Measurements from ENCODE around the gene CD4. TPM values are rescaled to one million over a fixed set of nuclear protein-coding genes. Genes with fewer than 3 reads are reported as not detected.

Gene CD4
- 4.8 TPM for total RNA-seq

GRCh38 chr12:6788972-6789924 lies at the start of gene CD4:
CD4 (plus strand) TSS chr12:6789528; CDS start chr12:6800139, 10,611 bp downstream.

GRCh38 chr12:6752921-6753771 lies 36.2 kb upstream of the CD4 start, which contains the start of gene MLF2:
MLF2 (minus strand) TSS chr12:6753141; CDS start chr12:6752334, 807 bp downstream.

GRCh38 chr12:6765634-6766581 lies 23.4 kb upstream of the CD4 start, which contains the start of gene PTMS:
PTMS (plus strand) TSS chr12:6766363; CDS start chr12:6766706, 343 bp downstream.

GRCh38 chr12:6772331-6772695 lies 17.0 kb upstream of the CD4 start, which contains the start of gene LAG3:
LAG3 (plus strand) TSS chr12:6772520; CDS start chr12:6772853, 333 bp downstream.

GRCh38 chr12:6821591-6822425 lies 32.5 kb downstream of the CD4 start, which contains the start of gene GPR162:
GPR162 (plus strand) TSS chr12:6821821; CDS start chr12:6823899, 2,078 bp downstream.

GRCh38 chr12:6827982-6828780 lies 38.9 kb downstream of the CD4 start, which contains the start of gene P3H3:
P3H3 (plus strand) TSS chr12:6828407; CDS start chr12:6828441, 34 bp downstream.

GRCh38 chr12:6840761-6841515 lies 51.6 kb downstream of the CD4 start, which contains the start of gene GNB3:
GNB3 (plus strand) TSS chr12:6840925; CDS start chr12:6841288, 363 bp downstream.

GRCh38 chr12:6851153-6851920 lies 62.0 kb downstream of the CD4 start, which contains the start of gene CDCA3:
CDCA3 (minus strand) TSS chr12:6851286; CDS start chr12:6850952, 334 bp downstream.

GRCh38 chr12:6851921-6852650 lies 62.8 kb downstream of the CD4 start, which contains the start of gene USP5:
USP5 (plus strand) TSS chr12:6852150; CDS start chr12:6852180, 30 bp downstream.

GRCh38 chr12:6867413-6868210 lies 78.3 kb downstream of the CD4 start, which contains the start of gene TPI1:
TPI1 (plus strand) TSS chr12:6867531; CDS start chr12:6867567, 36 bp downstream.

Other genes starting within 250 kb of the CD4 start
- gene IFFO1, start 233.5 kb upstream of the CD4 start, total RNA-seq = 5.5 TPM
- 13.8 TPM for gene NOP2, start 221.2 kb upstream of the CD4 start, total RNA-seq
- 204 TPM for gene CHD4, start 182.1 kb upstream of the CD4 start, total RNA-seq
- 1.2 TPM for gene LPAR5, start 153.6 kb upstream of the CD4 start, total RNA-seq
- 0.46 TPM for gene ACRBP, start 142.1 kb upstream of the CD4 start, total RNA-seq
- gene ING4, start 126.4 kb upstream of the CD4 start, total RNA-seq = 61.6 TPM
- 17.3 TPM for gene ZNF384, start 100.2 kb upstream of the CD4 start, total RNA-seq
- 4.4 TPM for gene PIANP, start 88.7 kb upstream of the CD4 start, total RNA-seq
- gene COPS7A, start 65.5 kb upstream of the CD4 start, total RNA-seq = 41.5 TPM
- gene MLF2, start 36.4 kb upstream of the CD4 start, total RNA-seq = 104 TPM
- gene PTMS, start 23.2 kb upstream of the CD4 start, total RNA-seq = 84.2 TPM
- gene LAG3, start 17.0 kb upstream of the CD4 start, total RNA-seq = not detected
- 87.9 TPM for gene GPR162, start 32.3 kb downstream of the CD4 start, total RNA-seq
- 15.0 TPM for gene P3H3, start 38.9 kb downstream of the CD4 start, total RNA-seq
- 3.2 TPM for gene GNB3, start 51.4 kb downstream of the CD4 start, total RNA-seq
- 6.2 TPM for gene CDCA3, start 61.8 kb downstream of the CD4 start, total RNA-seq
- gene USP5, start 62.6 kb downstream of the CD4 start, total RNA-seq = 91.1 TPM
- gene TPI1, start 78.0 kb downstream of the CD4 start, total RNA-seq = 349 TPM
- 2.3 TPM for gene SPSB2, start 83.8 kb downstream of the CD4 start, total RNA-seq
- gene LRRC23, start 115.3 kb downstream of the CD4 start, total RNA-seq = 27.7 TPM
- 308 TPM for gene ENO2, start 125.1 kb downstream of the CD4 start, total RNA-seq
- gene ATN1, start 138.4 kb downstream of the CD4 start, total RNA-seq = 13.1 TPM
- not detected for gene RNU7-1, start 154.3 kb downstream of the CD4 start, total RNA-seq
- 203 TPM for gene C12orf57, start 154.5 kb downstream of the CD4 start, total RNA-seq
- 5.8 TPM for gene PTPN6, start 161.8 kb downstream of the CD4 start, total RNA-seq
- gene PHB2, start 181.1 kb downstream of the CD4 start, total RNA-seq = 100 TPM
- 20.8 TPM for gene EMG1, start 181.4 kb downstream of the CD4 start, total RNA-seq
- gene LPCAT3, start 228.9 kb downstream of the CD4 start, total RNA-seq = 13.8 TPM

Measured in diencephalon (tissue), 1 donor.